GM19025 (cell line): ENCODE results near the gene GRID2.
"Not testable (repeated sequence)": the region's sequence is repeated elsewhere in the genome, so short reads cannot be mapped to it uniquely, and the experiment has no call there.

ENCODE experiments used
- ATAC-seq: cut with Tn5 transposase; IDR thresholded peaks from one replicate; pipeline ENCODE4 v1.9.1; 2021; ENCODE audit warnings: mild to moderate bottlenecking, low read depth, moderate library complexity; ENCODE audit not compliant: unreplicated experiment

GRID2 gene

DNA sequence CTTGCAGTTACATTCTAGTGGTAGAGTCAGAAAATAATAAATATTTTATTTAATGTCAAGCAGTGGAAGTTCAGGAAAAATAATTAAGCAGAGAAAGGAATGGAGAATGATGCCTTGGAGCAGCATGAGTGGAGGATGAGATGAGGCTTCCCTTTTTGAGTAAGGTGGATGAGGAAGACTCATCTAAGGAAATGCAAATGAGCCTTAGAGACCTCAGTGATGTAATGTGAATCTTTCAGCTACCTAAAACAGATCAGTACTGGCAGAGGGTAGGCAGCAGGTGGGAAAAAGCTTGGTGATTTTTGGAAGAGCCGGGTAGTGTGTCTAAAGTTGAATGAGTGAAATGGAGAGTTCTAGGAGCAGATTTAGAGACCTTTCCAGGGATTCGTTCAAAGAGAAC, 118.2 kb downstream of the GRID2 start:
- no peak for ATAC-seq

DNA sequence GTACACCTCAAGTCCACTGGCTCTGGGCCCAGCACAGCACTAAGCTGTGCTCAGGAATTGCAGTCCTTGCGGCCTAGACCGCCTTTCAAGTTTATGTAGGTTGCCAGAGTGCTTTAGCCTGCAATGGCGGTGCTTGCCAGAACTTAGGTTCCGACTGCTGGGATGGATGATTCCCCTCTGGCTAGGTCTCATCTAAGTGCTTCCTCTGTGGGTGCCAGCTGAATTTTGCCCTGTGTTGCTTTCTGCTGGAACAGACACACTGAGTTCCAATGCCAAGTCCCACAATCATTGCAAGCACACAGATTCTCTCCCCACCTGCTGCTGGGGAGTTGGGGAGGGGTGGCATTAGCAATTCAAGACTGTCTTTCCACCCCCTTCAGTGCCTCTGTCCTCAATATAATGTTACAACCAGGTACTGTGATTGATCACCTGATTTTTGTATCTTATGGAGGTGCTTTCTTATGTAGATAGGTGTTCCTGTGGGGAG, 129.5 kb downstream of the GRID2 start:
- ATAC-seq, result no peak

DNA sequence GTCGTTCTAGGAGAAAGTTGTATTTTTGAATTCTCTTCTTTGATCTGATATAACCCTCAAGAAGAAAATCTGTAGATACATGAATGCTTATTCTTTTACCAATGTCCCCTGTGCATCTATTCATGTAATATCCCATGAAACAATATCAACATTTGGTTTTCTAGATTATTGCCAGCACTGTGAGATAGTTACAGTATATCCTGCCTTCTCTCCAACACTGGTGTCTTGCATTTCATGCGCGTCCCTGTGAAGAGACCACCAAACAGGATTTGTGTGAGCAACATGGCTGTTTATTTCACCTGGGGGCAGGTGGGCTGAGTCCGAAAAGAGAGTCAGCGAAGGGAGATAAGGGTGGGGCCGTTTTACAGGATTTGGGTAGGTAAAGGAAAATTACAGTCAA, 135.0 kb downstream of the GRID2 start:
- not testable (repeated sequence) for ATAC-seq

DNA sequence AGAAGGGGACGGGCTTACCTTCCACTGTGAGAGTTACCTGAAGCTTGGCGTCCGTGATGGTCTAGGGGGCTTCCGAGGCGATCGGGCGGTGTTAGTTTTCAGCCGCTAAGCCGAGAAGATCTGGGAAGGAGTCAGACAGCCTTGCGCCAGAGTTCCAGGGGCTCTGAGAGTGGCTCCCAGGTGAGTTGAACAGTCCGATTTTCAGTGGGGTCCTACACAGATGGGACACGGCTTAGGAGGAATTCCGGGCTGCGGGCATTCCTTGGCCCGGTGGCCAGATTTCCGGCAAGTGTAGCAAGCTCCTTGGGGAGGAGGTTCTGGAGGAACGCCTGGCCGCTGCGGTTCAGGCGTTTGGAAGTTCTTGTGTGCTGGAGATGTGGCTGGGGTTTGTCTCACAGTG, 138.4 kb downstream of the GRID2 start:
- ATAC-seq, result not testable (repeated sequence)

DNA sequence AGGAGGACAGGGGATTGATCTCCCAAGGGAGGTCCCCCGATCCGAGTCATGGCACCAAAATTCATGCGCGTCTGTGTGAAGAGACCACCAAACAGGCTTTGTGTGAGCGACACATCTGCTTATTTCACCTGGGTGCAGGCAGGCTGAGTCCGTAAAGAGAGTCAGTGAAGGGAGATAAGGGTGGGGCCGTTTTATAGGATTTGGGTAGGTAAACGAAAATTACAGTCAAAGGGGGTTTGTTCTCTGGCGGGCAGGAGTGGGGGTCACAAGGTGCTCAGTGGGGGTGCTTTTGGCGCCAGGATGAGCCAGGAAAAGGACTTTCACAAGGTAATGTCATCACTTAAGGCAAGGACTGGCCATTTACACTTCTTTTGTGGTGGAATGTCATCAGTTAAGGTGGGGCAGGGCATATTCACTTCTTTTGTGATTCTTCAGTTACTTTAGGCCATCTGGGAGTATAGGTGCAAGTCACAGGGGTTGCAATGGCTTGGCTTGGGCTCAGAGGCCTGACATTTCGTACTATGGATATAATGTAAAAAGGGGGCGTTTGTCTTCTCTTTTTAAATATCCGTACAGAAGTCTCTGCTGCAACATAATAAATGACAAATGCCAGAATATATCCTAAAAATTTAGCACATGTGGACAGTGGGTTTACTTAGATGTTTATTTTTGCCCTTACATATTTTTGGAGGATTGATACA, 140.5 kb downstream of the GRID2 start:
- ATAC-seq, result not testable (repeated sequence)

DNA sequence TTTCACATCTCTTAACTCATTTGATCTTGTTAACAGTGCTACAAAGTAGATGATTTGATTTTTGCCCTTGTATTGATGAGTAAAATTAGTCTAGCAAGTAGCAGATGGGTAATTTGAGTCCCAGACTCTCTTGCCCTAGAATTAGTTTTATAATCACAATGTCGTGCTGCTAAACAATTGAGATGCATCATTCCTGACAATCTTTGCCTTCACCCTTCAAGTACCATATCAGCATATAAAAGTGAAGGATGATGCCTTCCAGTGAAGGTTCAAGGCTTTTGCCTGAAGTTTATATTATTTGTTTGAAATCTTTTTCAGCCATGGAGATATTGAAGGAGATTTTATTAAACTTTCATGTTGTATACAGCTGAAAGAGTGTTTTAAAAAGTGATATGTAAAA, 141.4 kb downstream of the GRID2 start:
- ATAC-seq, result no peak

DNA sequence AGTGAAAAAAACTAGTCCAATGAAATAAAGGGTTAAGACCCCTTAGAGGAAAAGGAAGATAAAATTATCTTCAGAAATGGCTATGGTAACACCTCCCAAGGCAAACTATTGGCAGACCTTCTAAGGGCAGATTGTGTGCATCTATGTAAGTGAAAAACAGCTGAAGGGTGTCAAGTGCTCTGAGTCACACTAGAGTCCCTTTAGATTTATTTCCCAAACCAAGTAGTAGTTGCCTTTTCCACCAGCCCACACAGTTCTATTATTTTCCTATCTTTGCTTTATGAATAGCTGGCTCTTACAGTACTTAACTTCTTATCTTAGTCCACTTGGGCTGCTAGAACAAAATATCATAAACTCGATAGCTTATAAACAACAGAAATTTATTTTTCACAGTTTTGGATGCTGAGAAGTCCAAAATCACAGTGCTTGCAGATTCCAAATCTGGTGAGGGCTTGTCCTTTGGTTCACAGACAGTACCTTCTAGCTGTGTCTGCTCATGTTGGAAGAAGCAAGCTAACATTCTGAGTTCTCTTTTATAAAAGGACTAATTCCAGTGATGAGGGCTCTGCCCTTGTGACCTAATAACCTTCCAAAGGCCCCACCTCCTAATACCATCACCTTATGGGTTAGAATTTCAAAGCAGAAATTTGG, 143.6 kb downstream of the GRID2 start:
- no peak for ATAC-seq

DNA sequence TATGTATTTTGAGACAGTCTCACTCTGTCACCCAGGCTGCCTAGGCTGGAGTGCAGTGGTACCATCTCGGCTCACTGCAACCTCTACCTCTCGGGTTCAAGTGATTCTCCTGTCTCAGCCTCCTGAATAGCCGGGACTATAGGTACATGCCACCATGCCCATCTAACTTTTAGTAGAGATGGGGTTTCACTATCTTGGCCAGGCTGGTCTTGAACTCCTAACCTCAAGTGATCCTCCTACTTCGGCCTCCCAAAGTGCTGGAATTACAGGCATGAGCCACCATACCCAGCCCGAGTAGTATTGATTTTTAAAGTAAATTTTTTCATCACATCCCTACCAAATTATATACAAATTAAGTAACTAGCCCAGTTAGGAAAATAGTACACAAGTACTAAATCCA, 144.4 kb downstream of the GRID2 start:
- not testable (repeated sequence) for ATAC-seq

DNA sequence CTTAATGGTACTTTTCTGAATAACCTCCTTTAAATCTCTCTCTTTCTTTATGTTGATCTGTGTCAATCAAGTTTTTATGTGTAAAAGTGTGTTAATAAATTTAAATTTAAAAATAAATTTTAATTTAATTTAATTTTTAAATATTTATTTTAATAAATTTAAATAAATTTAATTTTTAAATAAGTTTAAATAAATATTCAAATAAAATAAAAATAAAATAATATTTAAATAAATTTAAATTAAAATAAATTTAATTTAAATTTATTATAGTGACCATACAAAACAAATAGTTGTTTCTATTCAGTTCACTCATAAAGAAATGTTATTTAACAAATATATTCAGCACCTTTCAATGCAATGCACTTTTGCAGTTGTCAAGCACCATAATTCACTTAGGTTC, 146.9 kb downstream of the GRID2 start:
- no peak for ATAC-seq

DNA sequence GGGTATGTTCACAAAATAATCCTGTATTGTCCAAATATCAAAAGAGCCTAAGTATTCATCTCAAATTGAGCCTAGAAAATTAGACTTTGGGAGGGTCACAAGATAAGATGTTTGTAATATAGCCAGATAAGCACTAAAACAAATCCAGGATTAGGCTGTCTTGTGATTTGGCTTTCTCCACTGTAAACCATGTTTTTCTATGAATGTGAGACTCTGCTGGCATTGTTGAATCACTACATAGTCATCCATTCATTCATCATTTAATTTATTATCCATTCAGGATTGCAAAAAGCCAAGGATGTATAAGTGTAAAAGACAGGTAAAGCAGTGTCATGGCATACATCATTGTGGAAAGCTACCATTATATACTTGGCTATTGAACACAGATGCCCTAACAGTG, 148.0 kb downstream of the GRID2 start:
- no peak for ATAC-seq

DNA sequence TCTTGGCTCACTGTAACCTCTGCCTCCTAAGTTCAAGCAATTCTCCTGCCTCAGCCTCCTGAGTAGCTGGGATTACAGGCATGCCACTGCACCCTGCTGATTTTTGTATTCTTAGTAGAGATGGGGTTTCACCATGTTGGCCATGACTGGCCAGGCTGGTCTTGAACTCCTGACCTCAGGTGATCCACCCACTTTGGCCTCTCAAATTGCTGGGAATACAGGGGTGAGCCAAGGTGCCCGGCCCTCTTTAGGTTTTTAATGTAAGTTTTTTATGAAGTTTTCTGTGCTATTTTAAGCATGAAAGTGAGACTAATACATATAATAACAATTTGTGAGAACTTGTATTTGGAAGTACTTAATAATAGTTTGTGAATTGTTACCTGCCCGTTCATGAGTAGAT, 148.6 kb downstream of the GRID2 start:
- ATAC-seq, result not testable (repeated sequence)

DNA sequence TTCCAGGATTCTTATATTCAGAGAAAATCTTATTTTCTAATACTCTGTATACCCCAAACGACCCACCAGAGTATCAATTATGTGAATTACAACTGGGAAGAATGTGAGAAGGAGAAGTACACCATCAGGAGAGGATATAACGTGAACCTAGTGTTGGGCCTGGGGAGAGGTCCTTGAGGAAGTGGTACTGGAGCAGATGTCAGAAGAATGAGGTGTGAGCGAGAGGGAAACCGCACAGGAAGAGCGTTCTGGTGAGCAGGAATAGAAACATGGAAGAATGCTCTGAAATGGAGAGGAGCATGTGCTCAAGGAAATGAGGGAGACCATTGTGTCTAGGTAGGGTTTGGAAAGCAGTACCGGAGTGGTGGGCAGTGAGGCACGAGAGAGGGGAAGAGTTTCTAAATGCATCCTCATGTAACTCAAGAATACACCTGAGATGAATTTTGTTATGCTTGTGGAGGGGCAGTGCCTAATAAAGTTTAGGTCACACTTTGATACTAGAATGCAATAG, 151.6 kb downstream of the GRID2 start:
- no peak for ATAC-seq

DNA sequence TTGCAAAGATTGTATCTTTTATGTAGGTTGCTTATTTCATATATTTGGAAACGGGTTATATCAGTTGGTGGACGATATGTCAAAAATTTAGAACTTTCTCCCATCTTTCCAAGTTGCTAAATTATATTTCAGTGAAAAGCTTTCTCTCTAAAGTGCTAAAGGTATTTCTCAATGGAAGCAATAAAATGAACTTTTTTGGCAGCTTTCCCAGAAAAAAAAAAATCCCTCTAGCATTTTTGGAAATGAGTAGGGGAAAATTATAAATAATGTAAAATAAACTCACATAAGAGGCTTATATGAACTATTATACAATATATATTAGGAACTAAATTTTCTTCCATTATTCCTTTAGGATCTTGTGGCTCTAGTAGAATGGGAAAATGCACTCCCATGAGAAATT, 152.2 kb downstream of the GRID2 start:
- no peak for ATAC-seq

DNA sequence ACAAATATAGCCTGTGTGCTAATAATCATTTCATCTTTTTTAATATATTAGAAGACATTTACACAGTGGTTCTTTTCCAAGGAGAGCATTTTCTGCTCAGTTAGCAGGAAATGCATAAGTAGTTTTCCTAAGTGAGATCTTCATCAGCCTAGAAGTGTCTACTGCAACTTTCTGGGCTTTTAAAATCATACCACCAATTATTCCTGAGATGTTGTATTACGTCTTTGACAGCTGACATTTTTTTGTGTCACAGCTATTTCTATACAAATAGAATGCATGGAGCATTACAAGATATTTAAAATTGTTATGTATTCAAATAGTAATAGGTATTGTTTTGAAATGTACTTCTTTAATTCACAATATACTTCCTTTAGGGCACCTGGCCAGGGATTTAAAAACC, 158.0 kb downstream of the GRID2 start:
- no peak for ATAC-seq

DNA sequence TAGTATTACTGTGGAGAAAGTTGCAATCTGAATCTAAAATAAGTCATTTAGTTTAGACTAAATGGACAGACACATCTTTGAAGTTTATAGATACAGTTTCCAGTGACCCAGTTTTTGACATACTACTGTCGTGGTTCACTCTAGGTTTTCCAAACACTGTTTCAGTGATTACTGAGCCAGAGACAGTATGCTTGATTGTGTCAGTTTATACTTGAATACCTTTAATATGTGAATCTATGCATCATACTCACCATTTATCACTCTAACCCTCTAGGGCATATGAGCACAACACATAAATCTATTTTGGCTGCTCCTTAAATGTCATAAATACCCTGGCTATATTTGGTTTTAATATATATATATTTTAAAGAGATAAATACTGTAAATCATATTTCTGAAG, 173.5 kb downstream of the GRID2 start:
- no peak for ATAC-seq

DNA sequence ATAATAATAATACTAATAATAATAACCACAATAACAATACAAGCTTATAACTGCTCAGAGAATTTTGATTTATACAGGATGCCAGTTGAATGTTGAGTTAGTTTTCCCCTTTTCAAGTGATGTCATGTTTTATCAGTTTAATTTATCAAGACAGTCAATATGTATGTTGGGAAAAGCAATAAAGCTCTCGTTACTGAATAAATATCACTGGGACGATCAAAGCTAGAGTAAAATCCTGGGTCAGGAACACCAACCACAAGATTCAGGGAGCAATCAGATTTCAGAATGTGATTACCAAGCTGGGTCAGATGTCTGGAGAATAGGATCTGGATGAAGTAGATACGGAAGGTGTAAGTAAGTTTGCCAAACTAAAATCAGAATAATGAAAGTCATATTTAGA, 179.6 kb downstream of the GRID2 start:
- no peak for ATAC-seq

DNA sequence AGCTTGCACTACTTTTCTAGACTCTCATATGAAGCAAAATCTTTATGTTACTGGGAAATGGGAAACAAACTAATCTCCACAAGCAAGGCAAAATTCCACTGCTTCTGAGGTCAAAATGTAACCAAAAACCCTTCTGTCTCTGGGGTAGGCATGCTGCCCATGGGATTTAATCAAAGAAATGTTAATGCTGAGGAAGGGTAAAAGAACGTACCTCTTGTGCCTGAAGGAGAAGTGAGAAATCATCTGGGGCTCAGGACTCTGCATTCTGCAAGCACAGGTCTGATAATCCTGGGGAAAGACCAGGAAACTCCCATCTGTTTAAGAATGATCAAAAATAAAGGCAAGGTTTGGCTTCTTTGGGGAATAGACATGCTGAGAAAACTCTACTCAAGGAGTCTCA, 184.7 kb downstream of the GRID2 start:
- no peak for ATAC-seq

DNA sequence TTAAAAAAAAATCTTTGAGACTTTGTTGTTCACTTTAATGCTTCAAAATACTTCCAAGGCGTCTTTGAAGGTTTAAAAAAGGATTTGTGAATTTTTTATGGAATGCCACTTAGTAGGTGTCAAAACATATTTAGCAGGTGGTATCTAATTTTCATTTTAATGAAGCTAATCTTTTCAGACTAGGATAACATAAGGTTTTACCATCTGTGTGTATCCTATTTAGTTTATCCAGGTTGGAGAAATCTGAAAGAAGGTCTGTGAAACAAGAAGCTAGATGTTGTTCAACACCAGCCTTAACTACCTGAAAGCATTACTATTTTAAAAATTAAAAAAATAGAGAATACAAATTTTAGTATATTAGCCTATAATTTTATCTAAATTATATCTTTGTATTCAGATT, 193.4 kb downstream of the GRID2 start:
- ATAC-seq, result no peak

DNA sequence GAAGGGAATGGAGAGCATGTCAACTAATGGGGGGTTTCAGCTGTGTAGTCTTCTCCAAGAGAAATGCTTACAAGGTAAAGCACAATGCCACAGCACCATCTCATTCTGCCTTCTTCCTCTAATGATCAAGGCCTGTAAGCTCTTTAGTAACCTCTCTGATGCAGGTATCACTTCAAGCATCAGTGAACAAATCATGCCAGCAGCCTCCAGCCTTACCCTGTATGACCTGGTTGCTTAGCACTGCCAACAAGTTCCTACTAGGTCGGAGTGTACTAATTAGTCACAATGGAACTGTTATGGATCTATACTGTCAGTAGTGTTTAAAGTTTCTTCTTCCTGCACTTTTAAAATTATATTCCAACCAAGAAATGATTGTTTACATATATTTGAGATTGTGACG, 197.7 kb downstream of the GRID2 start:
- no peak for ATAC-seq

DNA sequence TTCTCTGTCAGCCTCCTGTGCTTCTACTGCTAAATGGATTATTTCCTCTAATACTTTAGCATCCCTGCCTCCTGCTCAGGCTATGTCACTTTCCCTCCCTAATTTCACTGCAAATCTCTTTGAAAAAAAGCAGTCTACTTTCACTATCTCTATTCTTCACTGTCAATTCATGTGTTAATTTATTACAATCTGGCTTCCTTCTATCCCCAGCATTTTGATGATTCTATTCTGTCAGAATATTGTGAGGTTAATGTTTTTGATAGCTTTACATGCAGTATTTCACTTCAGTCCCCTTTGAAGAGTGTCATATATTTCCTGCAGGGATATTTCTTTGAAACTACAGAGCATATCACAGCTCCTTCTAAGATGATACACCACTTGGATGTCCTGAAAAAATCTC, 203.2 kb downstream of the GRID2 start:
- ATAC-seq, result no peak

DNA sequence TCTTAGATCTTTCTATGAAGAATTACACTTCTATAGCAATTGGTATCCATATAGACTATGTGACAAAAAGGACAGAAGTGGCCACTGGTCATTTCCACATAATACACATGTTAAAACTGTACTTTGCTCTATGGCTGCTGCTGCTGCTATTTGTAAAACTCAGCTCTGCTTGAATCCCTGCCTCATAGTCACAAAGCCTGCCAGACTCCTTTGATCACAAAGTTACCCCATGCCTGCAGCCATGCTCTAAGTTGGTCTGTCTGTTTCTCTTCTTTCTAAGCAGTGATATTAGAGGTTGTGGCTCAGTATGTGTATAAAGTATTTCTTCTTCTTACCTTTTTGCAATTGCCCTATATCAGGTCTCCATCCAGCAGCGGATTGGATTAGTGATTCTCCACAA, 210.9 kb downstream of the GRID2 start:
- no peak for ATAC-seq

DNA sequence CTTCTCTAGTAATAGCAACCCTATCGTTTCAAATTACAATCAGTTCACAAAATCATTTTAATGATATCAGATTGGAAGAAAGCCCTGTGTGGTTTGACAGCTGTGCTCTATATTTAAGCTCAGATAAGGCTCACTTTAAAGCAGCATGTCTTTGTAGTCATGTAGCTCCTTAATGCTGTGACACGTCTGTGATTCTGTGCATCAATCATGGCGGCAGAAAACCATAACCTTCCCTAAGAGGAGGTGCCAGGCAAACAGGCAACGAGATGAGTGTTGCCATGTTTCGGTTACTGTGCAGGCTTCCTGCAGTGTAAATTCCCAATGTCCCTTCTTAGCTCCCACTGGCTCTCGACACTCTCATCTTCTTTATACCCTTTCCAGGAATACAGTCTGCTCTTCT, 212.7 kb downstream of the GRID2 start:
- no peak for ATAC-seq
